Thoracic aorta (tissue), 2 donors: Measurements from ENCODE around the gene PDCL3. TPM values are rescaled to one million over a fixed set of nuclear protein-coding genes. Genes with fewer than 3 reads are reported as not detected.

ENCODE experiments used
- ATAC-seq: fragments of 150-250 bp; one replicate; pipeline ENCODE4 v1.8.0; 2017; ENCODE audit warnings: low read depth; ENCODE audit not compliant: insufficient number of reproducible peaks, low FRiP score
- DNase-seq: peaks from one replicate; pipeline ENCODE4 v3.0.0-alpha.2; 2020; ENCODE audit warnings: low spot score
- H3K27ac ChIP-seq, 2 donors: fragments of 200-600 bp; sonication (generic); 1 replicate in 1 of 2; 2 replicates in 1 of 2; pipeline ENCODE4 v1.5.1; 2016; ENCODE audit warnings: mild to moderate bottlenecking in 2 of 2, moderate library complexity in 2 of 2
- H3K27me3 ChIP-seq: fragments of 200-600 bp; sonication (generic); replicated peaks from 2 replicates; pipeline ENCODE4 v1.6.0; 2016; ENCODE audit warnings: mild to moderate bottlenecking; ENCODE audit not compliant: insufficient read depth
- H3K36me3 ChIP-seq: fragments of 200-600 bp; sonication (generic); one replicate; pipeline ENCODE4 v1.5.1; 2016
- H3K4me1 ChIP-seq, 2 donors: fragments of 200-600 bp; sonication (generic); 1 replicate in 1 of 2; 2 replicates in 1 of 2; pipeline versions ENCODE4 v1.5.1 to v1.6.0; 2016; ENCODE audit warnings: low read depth in 2 of 2, mild to moderate bottlenecking in 1 of 2; ENCODE audit not compliant: control insufficient read depth in 1 of 2
- H3K4me3 ChIP-seq: fragments of 200-600 bp; sonication (generic); 2 replicates; pipeline ENCODE4 v1.5.1; 2016; ENCODE audit warnings: mild to moderate bottlenecking
- H3K9me3 ChIP-seq: fragments of 200-600 bp; sonication (generic); 2 replicates; pipeline ENCODE4 v1.5.1; 2016
- CTCF ChIP-seq: fragments of 200-600 bp; sonication (generic); IDR thresholded peaks from one replicate; pipeline ENCODE4 v1.5.1; 2019; ENCODE audit warnings: antibody characterized with exemption
- total RNA-seq, 2 donors: library from RNA; depleted of rRNA; stranded (reverse); fragments of >200 nt; gene quantifications; one replicate each; pipeline versions ENCODE4 v1.1.0 to v1.2.3, GENCODE V29; 2016

PDCL3 gene
- total RNA-seq, 2 donors from 2014 or later = 7.5 to 13.4 TPM

GRCh38 chr2:100625717-100626116 is 62.9 kb downstream of the PDCL3 start:
- TF ChIP-seq CTCF = no peak
- Histone ChIP-seq H3K9me3 (no peaks in the 10 kb centered on the region), H3K4me3 (no peak overlapping the region), H3K36me3 (no peaks in the 10 kb centered on the region), H3K4me1 (no peaks in the 10 kb centered on the region), H3K27me3 (no peaks in the 10 kb centered on the region), H3K27ac (no peak overlapping the region)
- DNase-seq = no peak
- no peak for ATAC-seq

Other genes starting within 250 kb of the PDCL3 start
- gene LONRF2, start 240.5 kb upstream of the PDCL3 start, total RNA-seq = 10 to 100 TPM in 1 of 2 donors, 1 to 10 TPM in 1; 7.0 to 17.4 TPM
- 1 to 10 TPM; 4.6 to 8.5 TPM for gene CHST10, start 145.3 kb upstream of the PDCL3 start, total RNA-seq
- gene NMS, start 92.5 kb upstream of the PDCL3 start, total RNA-seq = not detected